Measurements from ENCODE around the gene PNLIPRP2.

The PNLIPRP2 gene

DNA sequence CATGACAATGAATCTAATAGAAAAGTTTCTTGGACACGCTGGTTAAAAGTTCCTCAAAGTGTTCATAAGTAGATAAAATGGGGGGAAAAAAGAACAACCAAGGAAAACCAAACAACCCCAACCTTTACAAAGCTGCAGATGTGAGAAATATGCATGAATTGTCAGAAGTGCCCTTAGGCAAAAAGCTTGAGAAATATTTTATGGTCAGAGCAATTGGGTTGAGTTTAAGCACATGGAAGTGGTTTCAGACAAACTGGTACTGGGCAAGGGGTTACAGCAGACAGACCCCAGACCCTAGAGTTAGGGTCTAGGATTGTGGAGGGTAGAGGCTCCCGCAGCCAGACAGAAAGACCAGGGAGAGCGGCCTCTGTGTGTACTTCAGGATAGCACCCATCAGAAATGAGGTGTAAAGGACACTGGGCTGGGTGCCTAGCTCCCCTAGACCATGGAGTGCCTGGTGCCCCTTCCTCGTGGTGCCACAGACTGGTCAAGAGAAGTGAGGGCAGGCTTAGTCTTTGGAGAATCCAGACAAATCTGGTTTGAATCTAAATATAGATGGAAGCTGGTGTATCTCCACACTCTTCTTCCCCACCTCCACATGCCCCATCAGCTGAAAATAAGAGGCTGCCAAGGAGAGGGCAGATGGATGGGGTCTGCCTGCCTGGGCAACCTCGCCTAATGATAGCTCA is 37.3 kb downstream of the PNLIPRP2 start:
- DNase-seq = no peak

DNA sequence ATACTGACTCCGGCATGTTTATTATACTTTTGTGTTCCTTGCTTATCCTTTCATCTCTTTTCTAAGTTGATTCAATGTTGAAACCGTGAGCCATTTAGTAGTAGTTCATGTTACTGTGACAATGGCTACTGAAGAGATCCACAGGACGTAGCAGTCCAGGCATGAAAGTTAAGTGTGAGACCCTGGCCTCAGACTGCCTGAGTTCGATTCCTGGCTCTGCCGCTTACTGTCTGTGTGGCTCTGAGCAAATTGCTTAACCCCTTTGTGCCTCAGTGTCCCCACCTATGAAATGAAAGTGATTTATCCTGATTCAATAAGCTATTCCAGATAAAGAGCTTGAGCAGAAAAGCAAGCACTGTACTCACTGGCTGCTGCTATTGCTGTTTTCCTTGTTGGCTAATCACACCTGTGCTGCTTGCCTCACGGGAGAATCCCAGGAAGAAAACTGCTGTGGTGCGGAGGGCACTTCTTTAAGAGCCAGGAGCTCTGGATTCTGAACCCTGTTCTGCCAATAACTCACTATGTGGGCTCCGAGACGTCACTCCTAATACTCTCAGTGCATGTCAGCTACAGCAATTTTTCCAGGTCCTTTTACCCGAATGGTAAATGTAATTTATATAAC is 38.4 kb downstream of the PNLIPRP2 start:
- DNase-seq = no peak

DNA sequence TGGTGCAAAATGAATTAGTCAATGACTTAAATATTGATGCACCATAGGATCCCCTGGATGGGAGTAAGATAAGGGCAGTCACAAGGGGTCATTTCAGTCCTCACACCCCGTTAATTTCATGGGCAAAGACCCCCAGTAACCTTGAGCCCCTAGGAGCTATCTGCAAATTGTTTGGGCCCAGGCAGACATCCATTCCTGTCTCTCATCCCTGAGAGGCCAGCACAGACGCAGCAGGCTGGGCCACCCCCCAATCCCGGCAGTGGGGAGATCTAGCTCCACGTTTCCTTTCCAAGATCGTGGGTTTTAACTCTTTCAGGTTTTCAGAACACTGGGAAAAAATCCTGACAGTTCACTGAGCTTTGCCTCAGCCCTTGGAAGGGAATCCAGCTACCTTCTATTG is 40.1 kb downstream of the PNLIPRP2 start:
- DNase-seq = no peak

DNA sequence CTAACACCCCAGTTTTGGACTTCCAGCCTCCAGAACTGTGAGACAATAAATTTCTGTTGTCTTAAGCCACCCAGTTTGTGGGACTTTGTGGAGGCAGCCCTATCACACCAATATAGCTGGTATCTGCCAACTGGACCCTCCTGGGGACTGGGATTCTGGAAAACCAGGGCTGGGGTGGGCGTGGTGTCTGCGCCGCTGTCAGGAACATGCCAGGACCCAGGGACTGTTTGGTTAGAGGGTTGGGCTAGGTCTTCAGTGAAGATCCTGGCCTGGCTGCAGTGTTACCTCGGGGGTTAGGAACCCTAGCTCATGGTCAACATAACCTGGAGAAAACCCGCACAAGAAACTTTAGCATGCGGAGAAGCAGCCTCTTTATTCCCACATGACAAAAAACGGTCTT is 42.6 kb downstream of the PNLIPRP2 start:
- DNase-seq = no peak

DNA sequence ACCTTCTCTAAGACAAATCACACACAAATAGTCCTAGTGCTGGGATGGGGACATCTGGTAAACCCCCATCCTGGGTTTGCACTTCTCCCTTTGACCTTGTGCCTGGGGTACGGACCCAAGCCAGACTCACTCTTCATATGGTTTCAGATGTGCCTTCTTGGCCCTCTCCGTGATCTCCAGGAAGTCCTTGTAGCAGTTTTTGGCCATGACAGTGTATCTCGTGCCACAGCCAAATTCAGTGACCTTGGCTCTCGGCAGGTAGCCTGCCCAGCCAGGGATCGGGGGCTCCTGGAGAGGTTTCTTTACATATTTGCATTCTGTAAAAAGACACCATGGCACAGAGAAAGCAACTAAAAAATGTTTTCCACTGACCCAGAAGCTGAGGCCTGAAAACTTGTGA is 43.9 kb downstream of the PNLIPRP2 start:
- DNase-seq = no peak

DNA sequence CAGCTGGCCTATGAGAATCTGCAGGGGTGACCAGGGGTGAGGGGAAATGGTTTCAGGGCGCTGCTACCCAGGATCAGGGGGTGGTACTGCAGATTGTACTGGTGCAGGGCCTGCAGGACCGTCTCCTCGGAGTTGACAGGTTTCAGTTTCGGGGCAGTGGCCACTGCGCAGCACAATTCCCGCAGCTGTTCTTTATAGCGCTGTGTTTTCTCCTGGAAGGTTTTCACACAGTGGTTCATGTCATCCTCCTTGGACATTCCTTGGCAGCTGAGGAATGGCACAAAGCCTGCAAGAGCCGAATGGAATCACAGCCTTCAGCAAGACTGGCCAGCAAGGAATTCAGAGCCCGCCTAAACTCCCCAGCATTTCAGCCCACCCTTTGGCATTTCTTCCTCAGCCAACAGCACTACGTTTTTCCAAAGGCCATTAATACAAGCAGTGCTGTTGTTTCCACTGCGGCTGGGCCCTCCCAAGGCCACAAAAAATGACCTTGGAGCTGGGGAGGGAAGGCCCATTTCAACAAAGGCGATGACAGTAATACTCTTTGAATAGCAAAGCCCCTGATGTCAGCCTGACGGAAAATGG is 44.9 kb downstream of the PNLIPRP2 start:
- no peak for DNase-seq

DNA sequence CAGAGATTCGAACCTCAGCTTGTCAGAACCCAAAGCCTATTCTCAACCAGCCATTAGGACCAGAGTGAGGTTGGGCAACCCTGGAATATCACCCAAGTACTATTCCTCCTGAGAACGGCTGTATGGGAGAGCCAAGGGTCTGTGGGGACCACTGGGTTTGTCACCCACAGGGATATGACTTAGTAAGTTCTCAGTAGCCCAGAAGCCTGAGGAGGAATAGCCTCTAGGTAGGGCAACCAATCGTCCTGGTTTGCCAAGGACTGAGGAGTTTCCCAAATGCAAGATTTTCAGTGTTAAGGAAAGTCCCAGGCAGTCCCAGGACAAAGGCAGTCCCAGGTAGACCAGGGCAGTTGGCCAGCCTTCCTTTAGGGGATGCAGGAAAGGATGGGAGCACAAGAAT is 46.7 kb downstream of the PNLIPRP2 start:
- no peak for DNase-seq

DNA sequence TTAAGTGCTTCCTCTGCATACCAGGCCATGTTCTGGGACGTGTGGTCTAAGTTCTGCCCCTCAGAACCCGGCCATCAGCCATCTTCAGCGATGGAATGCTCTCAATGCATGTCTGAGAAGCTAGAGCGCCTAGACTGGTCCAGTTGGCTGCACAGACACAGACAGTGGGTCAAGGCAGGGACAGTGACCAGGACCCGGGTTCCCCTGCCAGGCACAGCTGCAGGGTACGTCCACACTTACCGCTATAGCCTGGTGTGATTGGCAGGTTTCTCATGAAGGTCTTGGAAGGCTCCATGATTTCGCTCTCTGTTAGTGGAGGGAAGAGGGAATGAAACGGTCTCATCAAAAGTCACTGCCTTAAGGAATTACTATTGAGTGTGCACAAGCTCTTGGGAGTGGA is 47.3 kb downstream of the PNLIPRP2 start:
- DNase-seq = no peak

DNA sequence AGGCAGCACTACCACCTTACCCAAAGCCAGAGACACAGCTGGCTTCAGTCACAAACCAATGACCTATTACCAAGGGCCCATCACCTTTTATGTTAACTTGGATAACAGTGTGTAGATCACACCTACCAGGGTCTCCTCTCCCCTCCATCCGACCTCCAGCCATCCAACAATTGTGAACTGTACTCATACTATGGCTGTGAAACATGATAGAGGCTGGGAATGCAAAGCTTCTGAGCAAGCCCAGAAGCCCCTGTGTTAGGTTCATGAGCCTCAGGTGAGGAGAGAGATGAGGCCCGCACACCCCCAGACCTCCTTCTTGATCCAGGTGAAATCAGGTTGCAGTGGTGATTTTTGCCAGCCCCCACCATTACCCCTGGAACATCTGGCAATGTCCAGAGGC is 47.7 kb downstream of the PNLIPRP2 start:
- no peak for DNase-seq

DNA sequence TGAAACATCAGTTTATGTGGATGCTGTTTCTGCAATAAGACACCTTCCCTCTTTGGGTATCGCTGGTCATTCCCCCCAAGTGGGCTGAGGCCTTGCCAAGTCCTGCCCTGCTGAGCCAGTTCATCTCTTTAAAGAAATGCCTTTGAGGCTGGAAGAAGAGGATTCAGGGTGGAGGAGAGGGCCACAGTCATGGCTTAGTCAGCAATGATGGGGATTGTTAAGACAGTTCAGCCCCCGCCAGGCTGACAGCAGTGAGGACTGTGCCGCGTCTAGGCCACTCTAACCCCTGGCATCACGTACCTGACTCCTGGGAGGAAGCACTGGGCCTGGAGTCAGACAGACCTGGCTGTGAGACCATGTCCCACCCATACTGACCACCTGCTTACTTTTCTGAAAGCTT is 48.3 kb downstream of the PNLIPRP2 start:
- DNase-seq = no peak

DNA sequence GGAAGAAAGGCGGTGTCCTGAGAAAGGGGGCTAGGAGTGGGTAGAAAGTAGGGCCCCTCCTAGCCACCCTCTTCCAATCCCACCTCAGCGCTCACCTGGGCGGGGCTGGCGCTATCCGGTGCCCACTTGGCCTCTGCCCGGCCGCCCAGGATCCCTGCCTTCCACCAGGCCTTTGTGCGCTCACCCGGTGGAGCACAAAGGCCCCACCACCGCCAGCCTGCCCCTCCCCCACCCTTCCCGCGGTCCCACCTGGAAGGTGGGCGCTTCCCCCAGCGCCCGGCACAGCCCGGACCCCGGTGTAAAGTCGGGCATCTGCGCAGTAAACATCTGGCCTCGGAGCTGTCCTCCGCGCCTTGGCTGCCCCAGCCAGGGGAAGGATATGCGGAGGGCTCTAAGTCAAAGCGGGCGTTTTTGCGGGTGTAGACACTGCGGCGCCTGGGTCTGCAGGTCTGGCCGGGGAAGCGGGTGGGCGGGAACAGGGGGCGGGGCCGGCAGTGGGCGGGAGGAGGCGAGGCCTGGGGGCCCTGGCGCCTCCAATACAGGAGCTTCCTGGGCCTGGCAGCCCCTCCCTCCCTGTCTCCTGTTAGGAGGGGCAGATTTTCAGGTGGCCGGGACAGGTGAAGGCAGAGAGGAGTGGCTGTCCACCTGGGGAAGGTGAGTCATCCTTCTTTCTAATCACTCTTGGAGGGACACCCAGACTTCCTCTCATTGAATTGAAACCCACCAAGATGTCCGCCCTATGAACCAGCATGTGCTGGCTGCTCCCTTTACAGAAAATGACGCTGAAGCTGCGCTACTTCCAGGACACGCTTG is 49.3 kb downstream of the PNLIPRP2 start:
- no peak for DNase-seq

DNA sequence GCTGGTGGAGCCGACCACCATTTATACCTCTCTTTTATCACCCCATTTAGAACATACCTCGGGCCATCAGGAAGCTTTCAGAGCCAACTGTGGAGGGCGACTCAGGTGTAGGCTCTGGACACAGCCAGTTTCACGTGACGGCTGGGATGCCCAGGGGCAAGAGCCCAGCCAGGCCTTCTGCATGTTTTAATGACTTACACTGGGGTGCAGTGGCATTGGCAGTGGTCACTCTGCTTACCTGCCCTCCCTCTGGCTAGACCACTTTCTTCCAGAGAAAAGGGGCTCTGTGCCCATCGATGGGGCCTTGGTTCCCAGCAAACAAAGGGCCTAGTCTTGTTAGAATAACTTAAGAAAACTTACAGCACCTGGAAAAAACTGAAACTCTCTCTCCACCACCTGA is 50.0 kb downstream of the PNLIPRP2 start:
- DNase-seq = no peak

DNA sequence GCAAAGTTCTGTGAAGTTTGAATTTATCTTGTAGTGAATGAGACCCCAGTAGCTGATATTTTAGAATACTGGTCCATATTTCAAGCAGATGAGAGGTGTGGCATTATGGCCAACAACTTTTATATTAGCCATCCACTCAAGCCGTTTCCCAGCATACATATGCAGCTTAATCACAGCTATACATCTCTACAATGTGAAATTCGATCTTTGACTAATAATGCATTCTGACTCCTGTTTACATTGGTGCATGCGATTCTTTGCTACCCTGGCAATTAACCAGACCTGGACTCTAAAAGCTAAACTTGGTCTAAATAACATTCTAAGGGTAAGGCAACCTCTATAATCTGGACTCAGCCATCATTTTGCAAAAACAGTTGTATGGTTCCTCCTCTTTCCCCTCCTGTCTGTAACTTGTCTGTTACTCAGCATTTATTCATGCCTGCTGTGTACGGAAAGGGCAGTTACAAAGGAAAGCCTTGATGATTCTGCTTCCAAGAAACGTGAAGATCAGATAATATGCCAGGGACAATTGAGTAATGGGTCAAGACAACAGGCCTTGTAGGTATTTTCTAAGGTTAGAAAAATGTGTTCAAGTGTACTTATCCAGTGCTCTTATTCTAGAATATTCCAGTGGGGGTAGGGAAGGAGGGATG is 50.6 kb downstream of the PNLIPRP2 start:
- no peak for DNase-seq

DNA sequence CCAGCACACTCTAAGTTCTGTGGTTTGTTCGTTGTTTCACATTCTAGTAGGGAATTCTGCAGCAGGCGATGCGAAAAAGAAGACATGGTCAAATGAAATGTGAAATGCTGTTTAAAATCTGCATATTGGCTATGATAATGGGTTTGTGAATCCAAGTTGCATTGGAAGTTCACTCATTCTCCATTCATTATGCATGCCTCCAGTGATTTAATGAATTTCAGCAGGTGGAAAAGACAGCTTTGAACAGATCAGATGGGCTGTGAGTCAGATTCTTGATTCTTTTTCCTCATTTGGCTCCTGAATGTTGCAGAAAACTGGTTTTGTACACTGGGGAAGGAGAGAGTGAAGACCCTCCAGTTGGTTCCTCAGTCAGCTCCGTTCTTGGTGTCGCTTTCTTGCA is 52.1 kb downstream of the PNLIPRP2 start:
- DNase-seq = no peak

DNA sequence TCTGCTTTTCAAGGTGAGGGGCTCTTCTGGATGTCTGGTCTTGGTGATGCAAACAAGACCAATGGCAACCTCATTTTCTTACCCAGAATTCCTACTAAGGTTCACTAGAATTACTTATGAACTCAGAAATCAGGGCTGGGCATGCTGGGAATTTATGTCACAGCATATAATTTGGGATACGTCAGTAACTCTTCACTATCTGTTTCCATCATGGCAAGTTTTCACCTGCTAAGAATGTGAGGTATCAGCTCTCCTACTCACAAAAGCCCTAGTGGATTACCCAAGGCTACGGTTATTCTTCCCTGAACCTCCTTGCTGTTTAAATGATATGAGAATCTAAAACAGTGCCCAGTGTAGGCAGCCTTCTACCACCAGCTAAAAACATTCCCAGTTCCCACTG is 53.1 kb downstream of the PNLIPRP2 start:
- no peak for DNase-seq

DNA sequence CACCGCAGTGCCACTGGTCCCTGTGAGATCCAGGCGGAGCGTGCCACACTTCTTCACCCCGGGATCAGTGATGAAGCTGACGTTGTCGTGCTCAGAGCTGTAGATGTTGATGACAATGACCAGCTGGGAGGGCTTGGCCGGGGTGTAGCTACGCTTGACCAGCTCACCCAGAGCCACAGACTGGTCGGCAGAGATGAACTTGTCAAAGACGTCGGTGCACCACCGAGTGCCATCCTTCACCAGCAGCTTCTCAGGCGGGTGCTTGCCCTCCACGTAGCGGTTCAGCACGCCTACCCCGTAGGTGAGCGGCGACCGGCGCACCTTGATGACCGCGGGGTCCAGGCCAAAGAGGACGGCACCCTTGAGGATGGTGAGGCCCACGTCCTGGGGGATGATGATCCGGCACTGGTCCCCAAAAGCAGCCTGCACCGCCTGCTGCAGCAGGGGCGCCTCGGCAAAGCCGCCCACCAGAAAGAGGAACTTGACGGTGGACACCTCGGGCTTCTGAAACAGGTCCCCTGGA is 54.2 kb downstream of the PNLIPRP2 start:
- DNase-seq = no peak

DNA sequence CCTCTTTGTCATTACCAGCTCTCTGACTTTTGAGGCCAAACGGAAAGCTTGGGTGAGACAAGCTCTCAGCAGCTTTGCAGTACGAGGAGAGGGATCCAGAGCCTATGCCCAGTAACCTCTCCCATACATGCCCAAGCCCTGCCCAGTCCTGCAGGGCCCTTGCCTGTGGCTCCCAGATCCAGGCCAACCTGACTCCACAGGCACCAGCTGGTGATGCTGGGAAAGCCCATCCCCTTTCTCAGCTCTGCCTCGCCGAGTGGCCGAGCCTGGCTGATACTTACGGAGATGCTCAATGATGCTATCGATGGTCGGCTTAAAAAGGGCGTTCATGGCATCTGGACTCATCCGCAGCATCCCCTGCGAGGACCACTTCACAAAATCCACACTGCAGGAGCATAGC is 55.4 kb downstream of the PNLIPRP2 start:
- DNase-seq = no peak

DNA sequence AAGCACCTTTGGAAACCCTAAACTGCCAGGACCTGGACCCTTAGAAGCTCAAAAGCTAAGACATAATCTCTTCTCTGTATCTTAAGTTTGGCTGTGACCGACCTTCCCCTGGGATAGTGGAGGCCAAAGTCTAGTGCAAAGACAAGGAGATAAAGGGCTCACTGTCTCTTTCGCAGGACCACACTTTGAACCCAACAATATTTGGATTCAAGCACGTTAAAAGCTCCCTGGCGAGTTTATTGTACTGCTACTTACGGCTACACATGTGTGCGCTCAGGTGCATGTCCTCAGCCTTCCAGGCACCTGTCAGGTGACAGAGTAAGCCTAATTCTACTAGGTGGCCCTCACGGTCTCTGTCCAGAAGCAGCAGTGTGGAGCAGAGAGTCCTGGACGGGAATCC is 55.9 kb downstream of the PNLIPRP2 start:
- DNase-seq = no peak

DNA sequence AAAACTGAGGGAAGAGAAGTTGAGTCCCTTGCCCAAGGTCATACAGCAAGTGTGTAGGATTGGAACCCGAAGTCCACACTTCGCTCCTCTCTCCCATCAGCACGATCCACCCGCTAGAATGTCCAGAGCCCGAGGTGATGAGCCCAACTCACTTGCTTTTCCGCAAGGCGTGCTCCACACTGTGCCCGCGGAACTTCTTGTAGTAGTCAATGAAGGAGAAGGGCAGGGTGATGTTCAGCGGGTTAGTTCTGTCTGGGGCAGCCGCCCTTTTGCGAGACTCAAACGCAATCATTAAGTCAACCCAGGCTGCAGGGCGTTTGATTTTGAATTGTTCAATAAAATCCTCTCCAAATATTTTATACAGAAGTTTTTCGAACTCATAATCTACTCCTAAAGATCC is 58.6 kb downstream of the PNLIPRP2 start:
- no peak for DNase-seq

DNA sequence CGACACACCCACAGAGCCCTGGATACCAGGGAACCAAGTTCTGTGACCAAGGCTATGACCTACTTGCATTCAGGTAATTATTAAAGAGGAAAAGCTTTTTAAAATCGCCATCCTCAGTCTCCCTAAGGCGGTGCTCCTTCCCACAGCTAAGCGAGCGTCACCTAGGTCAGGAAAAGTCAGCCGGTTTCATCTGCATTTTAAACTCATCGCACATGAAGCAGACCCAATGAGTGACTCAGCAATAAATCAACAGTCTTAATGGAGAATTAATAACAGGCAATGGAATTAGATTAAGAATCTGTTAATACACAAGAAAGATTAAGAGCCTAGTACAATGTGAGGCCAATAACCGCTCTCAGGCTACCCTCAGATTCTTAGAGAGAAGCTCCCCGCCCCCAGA is 62.4 kb downstream of the PNLIPRP2 start:
- DNase-seq = no peak

DNA sequence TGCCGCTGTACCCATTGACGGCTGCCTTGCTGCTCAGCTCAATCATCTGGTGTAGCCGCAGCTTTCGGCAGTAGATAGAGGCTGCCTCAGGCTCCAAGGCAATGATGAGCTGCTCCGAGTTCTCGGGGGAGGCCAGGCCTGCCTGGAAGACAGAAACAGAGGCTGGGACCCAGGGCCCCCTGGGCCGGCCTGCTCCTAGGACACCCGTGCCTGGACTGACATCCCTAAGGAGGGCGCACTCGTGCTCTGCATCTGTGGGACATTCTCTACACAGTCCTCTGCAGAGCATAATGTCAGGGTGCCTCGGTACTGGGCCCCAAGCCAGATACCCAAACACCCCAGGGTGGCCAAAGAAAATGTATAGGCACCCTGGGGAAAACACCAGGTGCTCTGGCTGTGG is 63.1 kb downstream of the PNLIPRP2 start:
- DNase-seq = no peak

DNA sequence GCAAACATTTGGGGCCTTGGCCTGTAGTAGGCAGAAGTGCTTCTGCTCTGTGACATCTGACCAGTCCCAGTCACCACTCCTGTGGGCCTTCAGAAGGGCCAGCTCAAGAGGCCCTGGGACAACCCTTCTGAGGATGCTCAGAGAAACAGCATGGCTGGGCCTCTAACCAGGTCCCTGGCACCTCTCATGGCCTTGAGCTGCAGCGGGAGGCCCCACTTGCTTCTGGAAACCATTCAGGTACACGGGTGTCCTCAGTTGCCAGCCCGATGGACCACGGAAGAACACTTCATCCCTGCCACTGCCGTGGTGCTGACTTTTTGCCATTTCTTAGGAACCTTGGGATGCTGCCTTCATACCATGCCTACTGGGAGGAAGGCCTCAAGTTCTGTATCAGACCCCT is 64.0 kb downstream of the PNLIPRP2 start:
- DNase-seq = no peak

DNA sequence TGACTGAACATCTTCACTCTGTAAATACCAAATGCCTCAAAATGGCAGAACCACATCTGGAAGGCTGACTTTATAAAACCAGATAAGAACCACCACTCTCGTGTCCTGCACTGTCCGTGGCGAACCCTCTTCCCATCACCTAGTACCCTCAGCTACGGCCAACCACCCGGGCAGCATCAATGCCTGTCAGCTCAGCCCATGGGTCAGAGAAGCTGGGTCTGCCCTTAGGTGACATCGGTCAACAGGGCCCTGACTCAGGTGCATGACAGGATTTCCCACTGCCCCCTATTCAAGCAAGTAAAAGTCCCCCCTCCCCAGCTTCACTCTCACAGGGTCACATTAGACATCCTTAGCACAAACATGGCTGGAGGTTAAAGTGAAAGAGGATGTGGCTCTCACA is 65.1 kb downstream of the PNLIPRP2 start:
- DNase-seq = no peak
